WTC11 (cell line): ENCODE results near the gene SHTN1.

Experiments used
- TF ChIP-seq, protein P1 (sequence below): fragments of 200-600 bp; IDR thresholded peaks from 2 replicates; pipeline ENCODE4 v1.8.0; 2022; ENCODE audit warnings: antibody characterized with exemption
- TF ChIP-seq, protein P2 (sequence below): sonication (generic); formaldehyde crosslinking; IDR thresholded peaks from 2 replicates; pipeline ENCODE4 v1.8.0; 2022; ENCODE audit warnings: mild to moderate bottlenecking, missing genetic modification reagents
- TF ChIP-seq, protein P3 (sequence below): sonication (generic); formaldehyde crosslinking; IDR thresholded peaks from 2 replicates; pipeline ENCODE4 v1.8.0; 2022; ENCODE audit warnings: missing genetic modification reagents
- TF ChIP-seq, protein P4 (sequence below): sonication (generic); formaldehyde crosslinking; IDR thresholded peaks from 2 replicates; pipeline ENCODE4 v1.8.0; 2022; ENCODE audit warnings: mild to moderate bottlenecking, missing genetic modification reagents

DNA sequence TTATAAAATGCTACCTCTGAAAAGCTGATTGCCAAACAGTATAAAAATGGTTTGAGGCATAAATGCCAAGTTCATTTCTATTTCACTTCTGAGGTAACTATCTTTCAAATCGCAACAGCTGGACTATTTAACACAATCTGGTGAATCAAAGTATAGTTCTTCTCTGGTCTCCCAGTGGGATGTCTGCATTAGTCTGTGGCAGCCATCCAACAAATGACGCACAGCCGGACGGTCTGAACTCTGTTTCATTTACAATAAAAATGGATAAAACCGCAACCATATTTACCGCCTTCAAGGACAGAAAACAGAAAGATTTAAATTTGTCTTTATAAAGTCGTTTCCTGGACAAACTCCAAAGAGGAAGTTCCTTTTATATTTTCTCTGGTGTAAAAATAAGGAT is 113.8 kb downstream of the SHTN1 start:
- TF ChIP-seq, protein P1, sequence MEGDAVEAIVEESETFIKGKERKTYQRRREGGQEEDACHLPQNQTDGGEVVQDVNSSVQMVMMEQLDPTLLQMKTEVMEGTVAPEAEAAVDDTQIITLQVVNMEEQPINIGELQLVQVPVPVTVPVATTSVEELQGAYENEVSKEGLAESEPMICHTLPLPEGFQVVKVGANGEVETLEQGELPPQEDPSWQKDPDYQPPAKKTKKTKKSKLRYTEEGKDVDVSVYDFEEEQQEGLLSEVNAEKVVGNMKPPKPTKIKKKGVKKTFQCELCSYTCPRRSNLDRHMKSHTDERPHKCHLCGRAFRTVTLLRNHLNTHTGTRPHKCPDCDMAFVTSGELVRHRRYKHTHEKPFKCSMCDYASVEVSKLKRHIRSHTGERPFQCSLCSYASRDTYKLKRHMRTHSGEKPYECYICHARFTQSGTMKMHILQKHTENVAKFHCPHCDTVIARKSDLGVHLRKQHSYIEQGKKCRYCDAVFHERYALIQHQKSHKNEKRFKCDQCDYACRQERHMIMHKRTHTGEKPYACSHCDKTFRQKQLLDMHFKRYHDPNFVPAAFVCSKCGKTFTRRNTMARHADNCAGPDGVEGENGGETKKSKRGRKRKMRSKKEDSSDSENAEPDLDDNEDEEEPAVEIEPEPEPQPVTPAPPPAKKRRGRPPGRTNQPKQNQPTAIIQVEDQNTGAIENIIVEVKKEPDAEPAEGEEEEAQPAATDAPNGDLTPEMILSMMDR: no peak
- TF ChIP-seq, protein P2, sequence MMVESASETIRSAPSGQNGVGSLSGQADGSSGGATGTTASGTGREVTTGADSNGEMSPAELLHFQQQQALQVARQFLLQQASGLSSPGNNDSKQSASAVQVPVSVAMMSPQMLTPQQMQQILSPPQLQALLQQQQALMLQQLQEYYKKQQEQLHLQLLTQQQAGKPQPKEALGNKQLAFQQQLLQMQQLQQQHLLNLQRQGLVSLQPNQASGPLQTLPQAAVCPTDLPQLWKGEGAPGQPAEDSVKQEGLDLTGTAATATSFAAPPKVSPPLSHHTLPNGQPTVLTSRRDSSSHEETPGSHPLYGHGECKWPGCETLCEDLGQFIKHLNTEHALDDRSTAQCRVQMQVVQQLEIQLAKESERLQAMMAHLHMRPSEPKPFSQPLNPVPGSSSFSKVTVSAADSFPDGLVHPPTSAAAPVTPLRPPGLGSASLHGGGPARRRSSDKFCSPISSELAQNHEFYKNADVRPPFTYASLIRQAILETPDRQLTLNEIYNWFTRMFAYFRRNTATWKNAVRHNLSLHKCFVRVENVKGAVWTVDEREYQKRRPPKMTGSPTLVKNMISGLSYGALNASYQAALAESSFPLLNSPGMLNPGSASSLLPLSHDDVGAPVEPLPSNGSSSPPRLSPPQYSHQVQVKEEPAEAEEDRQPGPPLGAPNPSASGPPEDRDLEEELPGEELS: no peak
- TF ChIP-seq, protein P3, sequence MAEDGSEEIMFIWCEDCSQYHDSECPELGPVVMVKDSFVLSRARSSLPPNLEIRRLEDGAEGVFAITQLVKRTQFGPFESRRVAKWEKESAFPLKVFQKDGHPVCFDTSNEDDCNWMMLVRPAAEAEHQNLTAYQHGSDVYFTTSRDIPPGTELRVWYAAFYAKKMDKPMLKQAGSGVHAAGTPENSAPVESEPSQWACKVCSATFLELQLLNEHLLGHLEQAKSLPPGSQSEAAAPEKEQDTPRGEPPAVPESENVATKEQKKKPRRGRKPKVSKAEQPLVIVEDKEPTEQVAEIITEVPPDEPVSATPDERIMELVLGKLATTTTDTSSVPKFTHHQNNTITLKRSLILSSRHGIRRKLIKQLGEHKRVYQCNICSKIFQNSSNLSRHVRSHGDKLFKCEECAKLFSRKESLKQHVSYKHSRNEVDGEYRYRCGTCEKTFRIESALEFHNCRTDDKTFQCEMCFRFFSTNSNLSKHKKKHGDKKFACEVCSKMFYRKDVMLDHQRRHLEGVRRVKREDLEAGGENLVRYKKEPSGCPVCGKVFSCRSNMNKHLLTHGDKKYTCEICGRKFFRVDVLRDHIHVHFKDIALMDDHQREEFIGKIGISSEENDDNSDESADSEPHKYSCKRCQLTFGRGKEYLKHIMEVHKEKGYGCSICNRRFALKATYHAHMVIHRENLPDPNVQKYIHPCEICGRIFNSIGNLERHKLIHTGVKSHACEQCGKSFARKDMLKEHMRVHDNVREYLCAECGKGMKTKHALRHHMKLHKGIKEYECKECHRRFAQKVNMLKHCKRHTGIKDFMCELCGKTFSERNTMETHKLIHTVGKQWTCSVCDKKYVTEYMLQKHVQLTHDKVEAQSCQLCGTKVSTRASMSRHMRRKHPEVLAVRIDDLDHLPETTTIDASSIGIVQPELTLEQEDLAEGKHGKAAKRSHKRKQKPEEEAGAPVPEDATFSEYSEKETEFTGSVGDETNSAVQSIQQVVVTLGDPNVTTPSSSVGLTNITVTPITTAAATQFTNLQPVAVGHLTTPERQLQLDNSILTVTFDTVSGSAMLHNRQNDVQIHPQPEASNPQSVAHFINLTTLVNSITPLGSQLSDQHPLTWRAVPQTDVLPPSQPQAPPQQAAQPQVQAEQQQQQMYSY (CRISPR knock-in tag): no peak
- TF ChIP-seq, protein P4, sequence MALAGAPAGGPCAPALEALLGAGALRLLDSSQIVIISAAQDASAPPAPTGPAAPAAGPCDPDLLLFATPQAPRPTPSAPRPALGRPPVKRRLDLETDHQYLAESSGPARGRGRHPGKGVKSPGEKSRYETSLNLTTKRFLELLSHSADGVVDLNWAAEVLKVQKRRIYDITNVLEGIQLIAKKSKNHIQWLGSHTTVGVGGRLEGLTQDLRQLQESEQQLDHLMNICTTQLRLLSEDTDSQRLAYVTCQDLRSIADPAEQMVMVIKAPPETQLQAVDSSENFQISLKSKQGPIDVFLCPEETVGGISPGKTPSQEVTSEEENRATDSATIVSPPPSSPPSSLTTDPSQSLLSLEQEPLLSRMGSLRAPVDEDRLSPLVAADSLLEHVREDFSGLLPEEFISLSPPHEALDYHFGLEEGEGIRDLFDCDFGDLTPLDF: no peak
